HCT116 (cell line): ENCODE measurements around the gene GALC. TPM values are rescaled to one million over a fixed set of nuclear protein-coding genes. Genes with fewer than 3 reads are reported as not detected.

Experiments
- ATAC-seq: fragments of 200-7000 bp; cut with Tn5 transposase; 2 replicates; pipeline ENCODE4 v1.9.1; 2020; ENCODE audit warnings: mild to moderate bottlenecking, moderate library complexity
- BruUV-seq: library from RNA; stranded (reverse); fragments of 400-500 nt; replicated peaks from 2 replicates; lab custom pipeline; 2021; lab: Mats Ljungman, UMichigan
- CTCF ChIA-PET: fragments of 300-600 bp; sonication (Branson Sonifier 250); formaldehyde crosslinking; loops from one replicate; lab custom pipeline; 2021; ENCODE audit warnings: antibody characterized with exemption; lab: Charles Lee
- POLR2A ChIA-PET: fragments of 300-600, 350-600 bp; sonication (Branson Sonifier 250); formaldehyde crosslinking; loops from one replicate; lab custom pipeline; 2021; ENCODE audit warnings: antibody characterized with exemption; lab: Charles Lee
- RAD21 ChIA-PET, 2 experiments: fragments of 300-600 bp; sonication (Branson Sonifier 250); formaldehyde crosslinking; loops; one replicate each; lab custom pipeline; 2023; ENCODE audit warnings: low total read pairs in 2 of 2; ENCODE audit not compliant: uncharacterized antibody in 2 of 2, unreplicated experiment in 2 of 2, low non-redundant PET in 1 of 2; lab: Charles Lee
- DNase-seq: peaks from one replicate; pipeline ENCODE4 v3.0.0-alpha.2; 2010; ENCODE audit warnings: low read depth, low spot score
- H2AFZ ChIP-seq: fragments of 200-600 bp; shearing (Covaris generic), sonication (generic); 2 replicates; pipeline ENCODE4 v1.6.1; 2017; ENCODE audit warnings: low read depth, mixed run types, mixed read lengths, antibody characterized with exemption, low read length; ENCODE audit not compliant: poor library complexity, severe bottlenecking
- H3K27ac ChIP-seq: 2 replicates; pipeline ENCODE4 v1.5.1; 2012; ENCODE audit warnings: low read depth, low read length
- H3K27me3 ChIP-seq: fragments of 200-600 bp; sonication (generic); 2 replicates; pipeline ENCODE4 v1.6.1; 2016; ENCODE audit warnings: mixed run types, low read length, mixed read lengths; ENCODE audit not compliant: insufficient read depth
- H3K36me3 ChIP-seq, 2 experiments: fragments of 200-500 bp in 1 of 2; fragments of 200-600 bp in 1 of 2; sonication (Bioruptor generic) in 1 of 2; sonication (generic) in 1 of 2; 2 replicates each; pipeline versions ENCODE4 v1.5.1 to v1.6.1; 2014 to 2016; ENCODE audit warnings: low read length in 2 of 2, inconsistent platforms in 1 of 2, mixed read lengths in 1 of 2, mixed run types in 1 of 2; ENCODE audit not compliant: insufficient read depth in 2 of 2, control insufficient read depth in 1 of 2
- H3K4me1 ChIP-seq, 2 experiments: fragments of 200-600 bp in 1 of 2; sonication (generic) in 1 of 2; 2 replicates each; pipeline versions ENCODE4 v1.5.1 to v1.6.1; 2012 to 2017; ENCODE audit warnings: low read length in 2 of 2, inconsistent platforms in 1 of 2, mild to moderate bottlenecking in 1 of 2, mixed read lengths in 1 of 2, mixed run types in 1 of 2, moderate library complexity in 1 of 2; ENCODE audit not compliant: insufficient read depth in 2 of 2, control insufficient read depth in 1 of 2
- H3K4me2 ChIP-seq: fragments of 200-600 bp; sonication (generic); 2 replicates; pipeline ENCODE4 v1.6.1; 2017; ENCODE audit warnings: mixed run types, low read length, mixed read lengths
- H3K4me3 ChIP-seq, 2 experiments: fragments of 200-600 bp in 1 of 2; sonication (generic) in 1 of 2; replicated peaks in 1 of 2; 2 replicates each; pipeline ENCODE4 v1.5.1; 2011 to 2016; ENCODE audit warnings: low read length in 2 of 2, control low read depth in 1 of 2, low read depth in 1 of 2, mild to moderate bottlenecking in 1 of 2, mixed read lengths in 1 of 2, mixed run types in 1 of 2
- H3K79me2 ChIP-seq: fragments of 200-600 bp; sonication (generic); 2 replicates; pipeline ENCODE4 v1.6.1; 2017; ENCODE audit warnings: mild to moderate bottlenecking, mixed run types, low read length, moderate library complexity, mixed read lengths; ENCODE audit not compliant: insufficient read depth
- H3K9ac ChIP-seq: fragments of 200-600 bp; sonication (generic); 2 replicates; pipeline ENCODE4 v1.6.1; 2016; ENCODE audit warnings: low read length, mixed read lengths
- H3K9me2 ChIP-seq: fragments of 200-600 bp; sonication (generic), shearing (Covaris generic); 2 replicates; pipeline ENCODE4 v1.6.1; 2017; ENCODE audit warnings: mixed run types, mild to moderate bottlenecking, moderate library complexity; ENCODE audit not compliant: insufficient read depth
- H3K9me3 ChIP-seq, 2 experiments: fragments of 200-500 bp in 1 of 2; fragments of 200-600 bp in 1 of 2; sonication (Bioruptor generic) in 1 of 2; sonication (generic) in 1 of 2; 2 replicates each; pipeline ENCODE4 v1.6.1; 2014 to 2017; ENCODE audit warnings: low read length in 2 of 2, mixed read lengths in 2 of 2, inconsistent platforms in 1 of 2, low read depth in 1 of 2, mild to moderate bottlenecking in 1 of 2, mixed run types in 1 of 2, moderate library complexity in 1 of 2; ENCODE audit not compliant: control insufficient read depth in 1 of 2, insufficient read depth in 1 of 2
- H4K20me1 ChIP-seq: fragments of 200-600 bp; sonication (generic), shearing (Covaris generic); 2 replicates; pipeline ENCODE4 v1.6.1; 2017; ENCODE audit warnings: mixed run types, mild to moderate bottlenecking, moderate library complexity; ENCODE audit not compliant: insufficient read depth
- CTCF ChIP-seq, 3 experiments: fragments of 200-600 bp in 1 of 3; sonication (generic) in 1 of 3; IDR thresholded peaks in 2 of 3; conservative IDR thresholded peaks in 1 of 3; 2 replicates each; pipeline ENCODE4 v1.5.1; 2012 to 2017; ENCODE audit warnings: low read depth in 2 of 3, low read length in 2 of 3, antibody characterized with exemption in 1 of 3, borderline replicate concordance in 1 of 3, control low read depth in 1 of 3, mild to moderate bottlenecking in 1 of 3, mixed read lengths in 1 of 3, mixed run types in 1 of 3, moderate library complexity in 1 of 3; ENCODE audit not compliant: insufficient read depth in 1 of 3
- EGR1 ChIP-seq: IDR thresholded peaks from 2 replicates; pipeline ENCODE4 v1.6.1; 2012; ENCODE audit warnings: low read depth
- ELF1 ChIP-seq: IDR thresholded peaks from 2 replicates; pipeline ENCODE4 v1.6.1; 2012; ENCODE audit warnings: low read depth, borderline replicate concordance
- EZH2 ChIP-seq: fragments of 200-600 bp; sonication (generic); IDR thresholded peaks from 2 replicates; pipeline ENCODE4 v1.6.1; 2017; ENCODE audit warnings: antibody characterized with exemption, mixed run types
- EZH2phosphoT487 ChIP-seq: fragments of 200-600 bp; IDR thresholded peaks from 2 replicates; pipeline ENCODE4 v1.6.1; 2018; ENCODE audit warnings: antibody characterized with exemption, borderline replicate concordance
- FOSL1 ChIP-seq: IDR thresholded peaks from 2 replicates; pipeline ENCODE4 v1.6.1; 2012; ENCODE audit warnings: low read depth
- POLR2AphosphoS5 ChIP-seq: IDR thresholded peaks from 2 replicates; pipeline ENCODE4 v1.6.1; 2011; ENCODE audit warnings: mild to moderate bottlenecking, low read depth, low read length, moderate library complexity
- SIN3A ChIP-seq: IDR thresholded peaks from 2 replicates; pipeline ENCODE4 v1.6.1; 2012; ENCODE audit warnings: low read depth
- SP1 ChIP-seq: IDR thresholded peaks from 2 replicates; pipeline ENCODE4 v1.6.1; 2012; ENCODE audit warnings: low read depth
- TCF7L2 ChIP-seq: IDR thresholded peaks from 2 replicates; pipeline ENCODE4 v1.7.0; 2011; ENCODE audit warnings: borderline replicate concordance, inconsistent platforms; ENCODE audit not compliant: insufficient read depth, insufficient read length; ENCODE audit errors: extremely low read depth
- ZNF274 ChIP-seq: fragments of 200-500 bp; sonication (Bioruptor generic); IDR thresholded peaks from 2 replicates; pipeline ENCODE4 v1.6.1; 2014; ENCODE audit warnings: mild to moderate bottlenecking, low read depth, low read length, inconsistent platforms
- intact Hi-C: fragments of 100-400 bp; cut with micrococcal nuclease; formaldehyde crosslinking; loops from 2 replicates; pipeline ENCODE4 v1.10.0; 2022
- total RNA-seq: library from RNA; stranded (reverse); gene quantifications from one replicate; pipeline ENCODE4 v1.2.1, GENCODE V29; 2021; ENCODE audit not compliant: unreplicated experiment
- TF ChIP-seq, protein P1 (sequence below): IDR thresholded peaks from 2 replicates; pipeline ENCODE4 v1.6.1; 2011; ENCODE audit warnings: mild to moderate bottlenecking, low read length, moderate library complexity; ENCODE audit not compliant: insufficient replicate concordance; ENCODE audit errors: extremely low read depth
- TF ChIP-seq, protein P2 (sequence below): IDR thresholded peaks from 2 replicates; pipeline ENCODE4 v1.6.1; 2012

Gene GALC
- total RNA-seq, 1 experiment from 2014 or later = 0.59 TPM

GRCh38 chr14:88034076-88034475 lies 41.1 kb upstream of the GALC start:
- Histone ChIP-seq H3K36me3 (no peaks in the 10 kb centered on the region), H3K4me3 (no peak overlapping the region), H3K9me2 (no peaks in the 10 kb centered on the region), H3K79me2 (no peaks in the 10 kb centered on the region)
- ATAC-seq (no peak), DNase-seq (no peak)
- RAD21 ChIA-PET = no interaction called here
- no peak for TF ChIP-seq TCF7L2
- TF ChIP-seq, all 23 proteins: peak for 0
- Histone ChIP-seq H3K27ac (no peak overlapping the region), H3K4me1 (no peaks in the 10 kb centered on the region), H2AFZ (no peak overlapping the region), H3K9me3 (no peaks in the 10 kb centered on the region; a peak in 1 of 4 replicates), H3K9ac (no peak overlapping the region), H3K27me3 (no peaks in the 10 kb centered on the region), H4K20me1 (no peaks in the 10 kb centered on the region), H3K4me2 (no peak overlapping the region)
- no TSS peak for BruUV-seq
- intact Hi-C loops = no loop called here
- POLR2A ChIA-PET = no interaction called here
- CTCF ChIA-PET = no interaction called here

- H3K4me3 ChIP-seq = no peak overlapping the region
- no peaks in the 10 kb centered on the region for H3K9me2 ChIP-seq
- POLR2A ChIA-PET = no interaction called here
- H3K79me2 ChIP-seq = no peaks in the 10 kb centered on the region
- no peak for ATAC-seq
- no peak overlapping the region for H2AFZ ChIP-seq
- CTCF ChIA-PET = no interaction called here
- H3K27me3 ChIP-seq = no peaks in the 10 kb centered on the region
- H3K9me3 ChIP-seq = no peaks in the 10 kb centered on the region; a peak in 1 of 4 replicates
- no peak overlapping the region for H3K4me2 ChIP-seq
- RAD21 ChIA-PET = no interaction called here
- H3K4me1 ChIP-seq = no peaks in the 10 kb centered on the region
- no TSS peak for BruUV-seq
- H3K9ac ChIP-seq = no peak overlapping the region
- H4K20me1 ChIP-seq = no peaks in the 10 kb centered on the region
- TF ChIP-seq EGR1 = no peak
- TF ChIP-seq ZNF274 = no peak
- TF ChIP-seq SP1 = no peak
- TF ChIP-seq EZH2 = no peak
- TF ChIP-seq, protein P1, sequence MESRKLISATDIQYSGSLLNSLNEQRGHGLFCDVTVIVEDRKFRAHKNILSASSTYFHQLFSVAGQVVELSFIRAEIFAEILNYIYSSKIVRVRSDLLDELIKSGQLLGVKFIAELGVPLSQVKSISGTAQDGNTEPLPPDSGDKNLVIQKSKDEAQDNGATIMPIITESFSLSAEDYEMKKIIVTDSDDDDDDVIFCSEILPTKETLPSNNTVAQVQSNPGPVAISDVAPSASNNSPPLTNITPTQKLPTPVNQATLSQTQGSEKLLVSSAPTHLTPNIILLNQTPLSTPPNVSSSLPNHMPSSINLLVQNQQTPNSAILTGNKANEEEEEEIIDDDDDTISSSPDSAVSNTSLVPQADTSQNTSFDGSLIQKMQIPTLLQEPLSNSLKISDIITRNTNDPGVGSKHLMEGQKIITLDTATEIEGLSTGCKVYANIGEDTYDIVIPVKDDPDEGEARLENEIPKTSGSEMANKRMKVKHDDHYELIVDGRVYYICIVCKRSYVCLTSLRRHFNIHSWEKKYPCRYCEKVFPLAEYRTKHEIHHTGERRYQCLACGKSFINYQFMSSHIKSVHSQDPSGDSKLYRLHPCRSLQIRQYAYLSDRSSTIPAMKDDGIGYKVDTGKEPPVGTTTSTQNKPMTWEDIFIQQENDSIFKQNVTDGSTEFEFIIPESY = no peak
- TF ChIP-seq SIN3A = no peak
- no peak for TF ChIP-seq POLR2AphosphoS5
- no peak for TF ChIP-seq TCF7L2
- no peak for TF ChIP-seq ELF1
- TF ChIP-seq, protein P2, sequence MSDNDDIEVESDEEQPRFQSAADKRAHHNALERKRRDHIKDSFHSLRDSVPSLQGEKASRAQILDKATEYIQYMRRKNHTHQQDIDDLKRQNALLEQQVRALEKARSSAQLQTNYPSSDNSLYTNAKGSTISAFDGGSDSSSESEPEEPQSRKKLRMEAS = no peak
- TF ChIP-seq FOSL1 = no peak
- TF ChIP-seq EZH2phosphoT487 = no peak
- no peak for TF ChIP-seq CTCF (IDR thresholded peaks at IDR 0.05 in 2 of 3, conservative IDR thresholded peaks at IDR 0.05 in 1 of 3; ENCODE audit: borderline replicate concordance in 1 of 3, insufficient read depth in 1 of 3, low read depth in 2 of 3, low read length in 2 of 3)
- no peak for DNase-seq
- intact Hi-C loops = no loop called here
- no peak overlapping the region for H3K27ac ChIP-seq
- no peaks in the 10 kb centered on the region for H3K36me3 ChIP-seq
These were observed 39.4 kb upstream of the GALC start for GRCh38 chr14:88032373-88032772.
